Measurements from ENCODE around the gene AIFM3.

The AIFM3 gene

DNA sequence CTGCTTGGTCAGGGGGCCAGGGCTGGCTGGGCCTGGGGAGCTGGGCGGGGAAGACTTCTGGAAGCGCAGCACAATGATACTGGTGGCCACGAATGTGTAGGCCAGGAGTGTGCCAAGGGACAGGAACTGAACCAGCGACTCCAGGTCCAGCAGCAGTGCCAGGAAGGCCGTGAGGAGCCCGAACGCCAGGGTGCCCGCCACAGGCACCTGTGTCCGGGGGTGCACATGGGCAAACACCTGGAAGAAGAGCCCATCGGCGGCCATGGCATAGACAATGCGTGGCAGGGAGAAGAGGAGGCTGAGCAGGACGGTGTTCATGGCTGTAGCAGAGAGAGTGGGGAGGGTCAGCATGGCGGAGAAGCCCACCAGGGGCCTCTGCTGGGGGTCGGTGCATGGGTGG lies 63.0 kb downstream of the AIFM3 start:
- DNase-seq: peak; percentile 35
